Gastrocnemius medialis (tissue), 4 donors: ENCODE results near the gene FUNDC2.

Experiments used
- CTCF ChIP-seq, 5 experiments: fragments of 450-650 bp in 3 of 5; fragments of 200-600 bp in 2 of 5; sonication (generic) in 2 of 5; IDR thresholded peaks in 4 of 5; conservative IDR thresholded peaks in 1 of 5; 1 replicate in 4 of 5; 2 replicates in 1 of 5; pipeline ENCODE4 v1.5.1; 2016 to 2019; ENCODE audit warnings: antibody characterized with exemption in 5 of 5, mild to moderate bottlenecking in 3 of 5, moderate library complexity in 3 of 5
- POLR2A ChIP-seq, 2 donors: fragments of 450-650 bp; IDR thresholded peaks; one replicate each; pipeline ENCODE4 v1.6.1; 2017; ENCODE audit warnings: antibody characterized with exemption in 2 of 2, mild to moderate bottlenecking in 2 of 2, moderate library complexity in 2 of 2

- no peak for TF ChIP-seq CTCF (IDR thresholded peaks at IDR 0.05 in 4 of 5, conservative IDR thresholded peaks at IDR 0.05 in 1 of 5)
- no peak for TF ChIP-seq POLR2A (IDR thresholded peaks at IDR 0.05)
Observed at GRCh38 chrX:155005190-155005589, 21.5 kb upstream of the FUNDC2 start.
